Caco-2 (cell line): Measurements from ENCODE around the gene CD38. TPM values are rescaled to one million over a fixed set of nuclear protein-coding genes. Genes with fewer than 3 reads are reported as not detected.

Experiments
- BruUV-seq: library from RNA; stranded (reverse); fragments of 400-500 nt; replicated peaks from 2 replicates; lab custom pipeline; 2021; lab: Mats Ljungman, UMichigan
- CTCF ChIA-PET: fragments of 300-600 bp; sonication (Branson Sonifier 250); formaldehyde crosslinking; loops from one replicate; lab custom pipeline; 2022; ENCODE audit warnings: antibody characterized with exemption; lab: Charles Lee
- POLR2A ChIA-PET: fragments of 300-600 bp; sonication (Branson Sonifier 250); formaldehyde crosslinking; loops from one replicate; lab custom pipeline; 2022; ENCODE audit warnings: antibody characterized with exemption; lab: Charles Lee
- DNase-seq, 2 experiments: peaks; one replicate each; pipeline versions ENCODE4 v3.0.0 to v3.0.0-alpha.2; 2020 to 2022
- H3K27me3 ChIP-seq: replicated peaks from 2 replicates; pipeline ENCODE4 v1.6.0; 2011; ENCODE audit warnings: low read length; ENCODE audit not compliant: control insufficient read depth, insufficient read depth
- H3K36me3 ChIP-seq: 2 replicates; pipeline ENCODE4 v1.5.1; 2011; ENCODE audit warnings: low read length; ENCODE audit not compliant: control insufficient read depth, insufficient read depth
- H3K4me1 ChIP-seq: fragments of 250-450 bp; sonication (Bioruptor Pico); 2 replicates; pipeline ENCODE4 v1.5.1; 2020; ENCODE audit warnings: mild to moderate bottlenecking
- H3K4me3 ChIP-seq: 2 replicates; pipeline ENCODE4 v1.5.1; 2011; ENCODE audit warnings: low read depth, mild to moderate bottlenecking, control low read depth, low read length
- H3K9me3 ChIP-seq: fragments of 250-450 bp; sonication (Bioruptor Pico); 2 replicates; pipeline ENCODE4 v1.5.1; 2020; ENCODE audit warnings: mild to moderate bottlenecking, moderate library complexity
- H3K27ac Mint-ChIP-seq: one replicate; pipeline ENCODE4 v1.8.0; 2022; ENCODE audit warnings: mixed read lengths; ENCODE audit not compliant: unreplicated experiment
- H3K27me3 Mint-ChIP-seq: one replicate; pipeline ENCODE4 v1.8.0; 2022; ENCODE audit warnings: mixed read lengths; ENCODE audit not compliant: insufficient read depth, unreplicated experiment
- H3K36me3 Mint-ChIP-seq: one replicate; pipeline ENCODE4 v1.8.0; 2022; ENCODE audit warnings: mild to moderate bottlenecking, mixed read lengths; ENCODE audit not compliant: insufficient read depth, unreplicated experiment
- H3K4me1 Mint-ChIP-seq: one replicate; pipeline ENCODE4 v1.8.0; 2022; ENCODE audit warnings: low read depth, mixed read lengths; ENCODE audit not compliant: unreplicated experiment
- H3K4me3 Mint-ChIP-seq: one replicate; pipeline ENCODE4 v1.8.0; 2022; ENCODE audit warnings: mild to moderate bottlenecking, moderate library complexity, mixed read lengths; ENCODE audit not compliant: unreplicated experiment
- H3K9me3 Mint-ChIP-seq: one replicate; pipeline ENCODE4 v1.8.0; 2022; ENCODE audit warnings: mixed read lengths; ENCODE audit not compliant: unreplicated experiment
- intact Hi-C: fragments of 100-400 bp; cut with micrococcal nuclease; formaldehyde crosslinking; loops from one replicate; pipeline ENCODE4 v1.10.0; 2022; ENCODE audit not compliant: unreplicated experiment
- total RNA-seq: library from RNA; stranded (reverse); gene quantifications from 2 replicates; pipeline ENCODE4 v1.2.3, GENCODE V29; 2022
- TF ChIP-seq, protein P1 (sequence below), 2 experiments: fragments of 200-600 bp in 1 of 2; IDR thresholded peaks; 1 replicate in 1 of 2; 2 replicates in 1 of 2; pipeline versions ENCODE4 v1.5.1 to v1.8.0; 2011 to 2022; ENCODE audit warnings: antibody characterized with exemption in 1 of 2, control low read depth in 1 of 2, inconsistent platforms in 1 of 2, low read depth in 1 of 2, low read length in 1 of 2, mild to moderate bottlenecking in 1 of 2, moderate library complexity in 1 of 2; ENCODE audit not compliant: insufficient read depth in 1 of 2, severe bottlenecking in 1 of 2, unreplicated experiment in 1 of 2

Gene CD38
- total RNA-seq, 1 experiment from 2014 or later: not detected

DNA sequence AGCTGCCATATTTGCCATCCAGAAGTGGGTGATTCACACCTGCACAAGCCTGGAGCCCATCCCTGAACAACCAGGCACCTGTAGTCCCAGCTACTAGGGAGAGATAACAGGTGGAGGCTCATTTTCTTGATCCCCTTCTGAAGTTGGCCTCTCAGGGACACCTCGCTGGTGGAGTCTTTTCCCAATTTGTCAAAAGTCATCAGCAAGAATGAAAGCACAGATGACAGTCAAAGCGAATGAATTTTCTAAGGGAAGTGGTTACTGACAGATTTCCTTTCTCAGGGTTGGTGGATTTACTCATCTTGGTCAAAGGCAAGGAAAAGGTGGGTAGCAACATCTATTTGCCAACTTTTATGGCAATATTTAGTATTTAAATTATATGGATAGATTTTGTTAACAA lies 123.9 kb downstream of the CD38 start:
- peaks cover 9% of the 10 kb centered on the region; the same call in 1 of the 2 replicates for H3K4me1 ChIP-seq
- no peaks in the 10 kb centered on the region for H3K36me3 ChIP-seq
- Mint-ChIP-seq H3K4me1 (no peaks in the 10 kb centered on the region), H3K36me3 (no peaks in the 10 kb centered on the region), H3K4me3 (no peak overlapping the region), H3K27ac (no peak overlapping the region), H3K27me3 (peaks cover 6% of the 10 kb centered on the region), H3K9me3 (peaks cover 17% of the 10 kb centered on the region)
- intact Hi-C loops: no loop called here
- TF ChIP-seq, protein P1, sequence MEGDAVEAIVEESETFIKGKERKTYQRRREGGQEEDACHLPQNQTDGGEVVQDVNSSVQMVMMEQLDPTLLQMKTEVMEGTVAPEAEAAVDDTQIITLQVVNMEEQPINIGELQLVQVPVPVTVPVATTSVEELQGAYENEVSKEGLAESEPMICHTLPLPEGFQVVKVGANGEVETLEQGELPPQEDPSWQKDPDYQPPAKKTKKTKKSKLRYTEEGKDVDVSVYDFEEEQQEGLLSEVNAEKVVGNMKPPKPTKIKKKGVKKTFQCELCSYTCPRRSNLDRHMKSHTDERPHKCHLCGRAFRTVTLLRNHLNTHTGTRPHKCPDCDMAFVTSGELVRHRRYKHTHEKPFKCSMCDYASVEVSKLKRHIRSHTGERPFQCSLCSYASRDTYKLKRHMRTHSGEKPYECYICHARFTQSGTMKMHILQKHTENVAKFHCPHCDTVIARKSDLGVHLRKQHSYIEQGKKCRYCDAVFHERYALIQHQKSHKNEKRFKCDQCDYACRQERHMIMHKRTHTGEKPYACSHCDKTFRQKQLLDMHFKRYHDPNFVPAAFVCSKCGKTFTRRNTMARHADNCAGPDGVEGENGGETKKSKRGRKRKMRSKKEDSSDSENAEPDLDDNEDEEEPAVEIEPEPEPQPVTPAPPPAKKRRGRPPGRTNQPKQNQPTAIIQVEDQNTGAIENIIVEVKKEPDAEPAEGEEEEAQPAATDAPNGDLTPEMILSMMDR (IDR thresholded peaks at IDR 0.05; ENCODE audit: insufficient read depth in 1 of 2, low read depth in 1 of 2, low read length in 1 of 2, severe bottlenecking in 1 of 2, unreplicated experiment in 1 of 2): no peak
- POLR2A ChIA-PET: no interaction called here
- no peaks in the 10 kb centered on the region for H3K27me3 ChIP-seq
- no peaks in the 10 kb centered on the region for H3K9me3 ChIP-seq
- no peak overlapping the region for H3K4me3 ChIP-seq
- CTCF ChIA-PET: no interaction called here
- no TSS peak for BruUV-seq
- DNase-seq: no peak

DNA sequence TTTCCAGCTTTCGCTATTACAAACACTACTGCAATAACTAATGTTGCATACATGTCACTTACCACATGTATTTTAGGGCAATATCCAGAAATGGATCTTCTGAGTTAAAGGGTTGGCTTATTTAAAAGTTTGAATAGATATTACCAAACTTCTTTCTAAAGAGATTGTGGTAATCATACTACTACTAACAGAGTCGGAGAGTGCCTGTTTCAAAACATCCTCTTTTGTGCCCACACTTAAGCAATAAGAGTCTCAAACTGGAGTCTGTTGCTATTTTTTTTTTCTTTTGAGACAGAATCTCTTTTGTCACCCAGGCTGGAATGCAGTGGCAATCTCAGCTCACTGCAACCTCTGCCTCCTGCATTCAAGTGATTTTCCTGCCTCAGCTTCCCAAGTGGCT lies 124.6 kb downstream of the CD38 start:
- H3K9me3 Mint-ChIP-seq: peaks cover 17% of the 10 kb centered on the region
- H3K27me3 ChIP-seq: no peaks in the 10 kb centered on the region
- no peak overlapping the region for H3K27ac Mint-ChIP-seq
- H3K9me3 ChIP-seq: no peaks in the 10 kb centered on the region
- no peak for DNase-seq
- ChIA-PET CTCF (no interaction called here), POLR2A (no interaction called here)
- H3K36me3 Mint-ChIP-seq: no peaks in the 10 kb centered on the region
- peaks cover 6% of the 10 kb centered on the region for H3K27me3 Mint-ChIP-seq
- intact Hi-C loops: no loop called here
- TF ChIP-seq, protein P1 (IDR thresholded peaks at IDR 0.05; ENCODE audit: insufficient read depth in 1 of 2, low read depth in 1 of 2, low read length in 1 of 2, severe bottlenecking in 1 of 2, unreplicated experiment in 1 of 2): no peak
- peaks cover 9% of the 10 kb centered on the region; the same call in 1 of the 2 replicates for H3K4me1 ChIP-seq
- no peak overlapping the region for H3K4me3 ChIP-seq
- no peak overlapping the region for H3K4me3 Mint-ChIP-seq
- BruUV-seq: no TSS peak
- H3K36me3 ChIP-seq: no peaks in the 10 kb centered on the region
- H3K4me1 Mint-ChIP-seq: no peaks in the 10 kb centered on the region

Other genes starting within 250 kb of the CD38 start
- gene FBXL5, start 123.0 kb upstream of the CD38 start, total RNA-seq: 29.1 and 32.7 TPM in 2 replicates
- gene FAM200B, start 96.5 kb upstream of the CD38 start, total RNA-seq: 15.5 and 16.6 TPM in 2 replicates
- 0.41 and 0.72 TPM in 2 replicates for gene BST1, start 75.3 kb upstream of the CD38 start, total RNA-seq
- gene FGFBP1, start 160.4 kb downstream of the CD38 start, total RNA-seq: 0.88 and 1.1 TPM in 2 replicates
- gene FGFBP2, start 184.8 kb downstream of the CD38 start, total RNA-seq: 0.25 TPM in 1 of 2 replicates, not detected in the other